ENCODE results near the gene PLAGL2.
"Not testable (repeated sequence)": the region's sequence is repeated elsewhere in the genome, so short reads cannot be mapped to it uniquely, and the experiment has no call there.

PLAGL2 gene

GRCh38 chr20:32207626-32208498 lies at the start of gene PLAGL2, which contains the start of gene POFUT1:
Gene PLAGL2, minus strand, starts transcription at chr20:32207743. Its CDS starts 5,565 bp downstream, at chr20:32202178.
Gene POFUT1, plus strand, starts transcription at chr20:32207880. Its CDS starts 62 bp downstream, at chr20:32207942.
- DNase-seq (ENCODE audit: low read depth in 2 of 2) = peak; percentile 74 to 79

DNA sequence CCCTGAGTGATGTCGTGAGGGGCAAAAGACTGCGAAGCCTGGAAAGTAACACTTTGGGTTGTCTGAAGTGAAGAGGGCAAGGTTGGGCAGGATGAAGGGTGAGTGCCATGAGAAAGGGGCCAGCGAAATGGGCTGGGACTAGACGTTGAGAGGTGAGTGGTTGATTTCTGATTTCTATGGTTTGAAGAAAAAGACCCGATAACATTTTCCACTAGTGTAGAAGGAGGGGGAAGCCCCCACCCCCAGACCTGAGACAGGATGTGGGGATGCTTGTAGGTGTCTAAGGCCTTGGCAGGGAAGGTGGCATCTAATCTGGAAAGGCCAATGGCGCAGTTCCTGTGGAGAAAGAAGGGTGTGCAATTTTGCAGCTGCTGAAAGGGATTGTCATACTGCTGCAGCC lies 44.6 kb upstream of the PLAGL2 start:
- DNase-seq (ENCODE audit: low read depth in 2 of 2) = no peak

DNA sequence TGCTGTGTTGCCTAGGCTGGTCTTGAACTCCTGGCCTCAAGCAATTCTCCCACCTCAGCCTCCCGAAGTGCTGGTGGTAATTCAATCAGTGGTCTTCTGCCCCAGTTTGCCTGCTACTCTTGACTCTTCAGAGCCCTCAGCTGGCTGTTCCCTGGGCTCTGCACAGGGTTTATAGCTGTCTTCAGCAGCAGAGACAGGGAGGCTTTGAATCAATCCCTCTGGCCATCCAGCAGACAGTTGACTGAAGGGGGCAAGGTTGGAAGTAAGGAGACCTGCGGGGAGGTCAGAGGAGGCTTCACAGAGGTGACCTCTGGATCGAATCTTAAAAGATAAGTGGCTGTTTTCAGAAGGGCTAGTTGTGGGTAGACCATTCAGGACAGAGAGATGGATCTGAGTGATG lies 43.9 kb upstream of the PLAGL2 start:
- no peak for DNase-seq (ENCODE audit: low read depth in 2 of 2)

- no peak for DNase-seq (ENCODE audit: low read depth in 2 of 2)
Measured at GRCh38 chr20:32249030-32249738, 41.6 kb upstream of the PLAGL2 start.

DNA sequence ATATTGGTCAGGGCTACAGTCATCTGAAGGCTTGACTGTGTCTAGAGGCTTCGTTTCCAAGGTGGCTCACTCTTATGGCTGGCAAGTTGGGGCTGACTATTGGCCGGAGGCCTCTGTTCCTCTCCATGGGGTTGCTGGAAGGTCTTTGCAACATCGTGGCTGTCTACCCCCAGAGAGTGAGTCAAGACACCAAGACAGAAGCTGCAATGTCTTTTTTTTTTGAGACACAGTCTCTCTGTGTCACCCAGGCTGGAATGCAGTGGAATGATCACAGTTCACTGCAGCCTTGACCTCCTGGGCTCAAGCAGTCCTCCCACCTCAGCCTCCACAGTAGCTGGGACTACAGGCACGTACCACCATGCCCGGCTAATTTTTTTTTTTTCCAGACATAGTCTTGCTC lies 40.5 kb upstream of the PLAGL2 start:
- DNase-seq (ENCODE audit: low read depth in 2 of 2) = no peak

DNA sequence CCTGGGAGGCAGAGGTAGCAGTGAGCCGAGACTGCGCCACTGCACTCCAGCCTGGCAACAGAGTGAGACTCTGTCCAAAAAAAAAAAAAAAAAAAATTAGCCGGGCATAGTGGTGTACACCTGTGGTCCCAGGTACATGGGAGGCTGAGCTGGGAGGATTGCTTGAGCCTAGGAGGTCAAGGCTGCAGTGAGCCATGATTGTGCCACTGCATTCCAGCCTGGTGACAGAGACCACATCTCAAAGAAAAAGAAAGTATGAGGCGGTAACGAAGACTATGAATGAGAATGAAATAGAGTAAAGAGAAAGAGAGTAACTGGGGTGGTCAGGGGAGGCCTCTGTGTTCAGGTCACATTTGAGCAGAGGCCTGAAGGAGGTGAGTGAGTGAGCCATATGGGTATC lies 38.7 kb upstream of the PLAGL2 start:
- not testable (repeated sequence) for DNase-seq (ENCODE audit: low read depth in 2 of 2)

- DNase-seq (ENCODE audit: low read depth in 2 of 2) = no peak
Measured at GRCh38 chr20:32244959-32245358, 37.4 kb upstream of the PLAGL2 start.

GRCh38 chr20:32244150-32244823 lies 36.7 kb upstream of the PLAGL2 start:
- no peak for DNase-seq (ENCODE audit: low read depth in 2 of 2)

GRCh38 chr20:32241807-32242206 lies 34.3 kb upstream of the PLAGL2 start:
- no peak for DNase-seq (ENCODE audit: low read depth in 2 of 2)

GRCh38 chr20:32240205-32240604 lies 32.7 kb upstream of the PLAGL2 start:
- DNase-seq (ENCODE audit: low read depth in 2 of 2) = no peak

DNA sequence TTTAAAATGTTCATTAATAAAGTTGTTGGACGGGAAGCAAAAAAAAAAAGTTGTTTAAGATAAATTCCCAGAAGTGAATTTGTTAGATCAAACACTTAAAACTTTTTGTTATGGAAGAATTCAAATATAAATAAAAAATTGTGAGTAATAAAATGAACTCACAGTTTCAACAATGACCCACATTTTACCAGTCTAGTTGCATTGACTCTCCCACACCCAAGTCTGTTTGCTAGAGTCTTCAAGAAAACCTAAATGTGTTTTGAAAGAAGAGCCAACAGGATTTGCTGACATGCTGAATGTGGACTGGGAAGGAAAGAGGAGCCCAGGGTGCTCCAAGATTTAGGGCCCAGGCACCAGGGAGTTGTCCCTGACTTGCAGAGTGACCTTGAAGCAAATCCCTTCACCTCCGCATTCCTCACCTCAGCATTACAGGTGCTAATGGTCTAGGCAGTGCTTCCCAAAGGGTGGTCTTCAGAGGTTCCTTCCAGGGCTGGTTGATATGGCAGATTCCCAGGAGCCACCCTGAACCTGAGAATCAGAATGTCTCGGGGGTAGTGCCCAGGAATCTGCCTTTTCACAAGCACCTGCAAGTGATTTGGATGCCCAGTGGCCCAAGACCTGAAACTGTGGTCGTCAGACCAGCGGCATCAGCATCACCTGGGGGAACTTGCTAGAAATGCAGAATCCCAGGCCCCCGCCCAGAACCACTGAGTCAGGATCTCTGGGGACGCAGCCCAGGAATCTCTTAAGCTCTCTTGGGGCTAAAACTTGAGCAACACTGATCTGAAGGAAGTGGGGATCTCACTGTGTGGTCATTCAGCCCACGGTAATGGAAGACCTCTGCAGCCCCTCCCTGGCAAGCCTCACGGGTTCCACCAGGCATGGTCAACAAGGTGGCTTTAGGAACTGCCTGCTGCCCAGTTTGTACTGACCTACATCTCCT lies 31.2 kb upstream of the PLAGL2 start:
- DNase-seq (ENCODE audit: low read depth in 2 of 2) = no peak

DNA sequence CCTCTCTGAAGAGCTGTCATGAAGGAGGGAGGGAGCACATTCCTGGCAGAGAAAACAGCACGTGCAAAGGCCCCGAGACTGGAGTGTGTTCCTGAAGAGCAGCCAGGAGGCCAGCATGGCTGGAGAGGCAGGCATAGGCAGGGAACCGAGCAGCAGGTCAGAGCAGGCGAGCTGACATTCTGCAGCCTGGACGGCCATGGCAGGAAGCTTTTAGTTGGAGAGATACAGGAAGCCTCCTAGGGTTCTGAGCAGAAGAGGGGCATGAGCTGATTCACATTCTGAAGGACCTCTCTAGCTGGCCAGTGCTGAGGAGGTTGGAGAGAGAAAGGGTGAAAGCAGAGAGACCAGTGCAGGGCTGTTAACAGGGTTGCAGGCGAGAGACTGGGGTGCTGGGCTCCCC lies 29.9 kb upstream of the PLAGL2 start:
- no peak for DNase-seq (ENCODE audit: low read depth in 2 of 2)

DNA sequence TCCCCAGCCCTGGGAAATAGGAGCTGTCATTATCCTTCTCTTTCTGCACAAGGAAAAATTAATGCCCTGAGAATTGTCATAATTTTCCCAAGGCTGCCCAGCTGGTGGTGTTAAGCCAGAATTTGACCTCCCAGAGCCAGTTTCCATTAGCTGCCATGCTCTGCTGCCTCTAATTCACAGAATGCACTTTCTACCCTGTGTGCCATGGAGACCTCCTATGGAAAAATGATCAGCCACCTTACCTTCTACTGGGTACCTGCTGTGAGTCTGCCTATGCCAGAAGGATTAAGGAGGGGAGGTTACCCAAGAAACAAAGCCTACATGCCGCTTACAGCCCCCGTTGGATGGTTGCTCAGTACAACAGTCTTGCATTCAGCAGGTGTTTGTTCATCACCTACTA lies 29.3 kb upstream of the PLAGL2 start:
- DNase-seq (ENCODE audit: low read depth in 2 of 2) = no peak

DNA sequence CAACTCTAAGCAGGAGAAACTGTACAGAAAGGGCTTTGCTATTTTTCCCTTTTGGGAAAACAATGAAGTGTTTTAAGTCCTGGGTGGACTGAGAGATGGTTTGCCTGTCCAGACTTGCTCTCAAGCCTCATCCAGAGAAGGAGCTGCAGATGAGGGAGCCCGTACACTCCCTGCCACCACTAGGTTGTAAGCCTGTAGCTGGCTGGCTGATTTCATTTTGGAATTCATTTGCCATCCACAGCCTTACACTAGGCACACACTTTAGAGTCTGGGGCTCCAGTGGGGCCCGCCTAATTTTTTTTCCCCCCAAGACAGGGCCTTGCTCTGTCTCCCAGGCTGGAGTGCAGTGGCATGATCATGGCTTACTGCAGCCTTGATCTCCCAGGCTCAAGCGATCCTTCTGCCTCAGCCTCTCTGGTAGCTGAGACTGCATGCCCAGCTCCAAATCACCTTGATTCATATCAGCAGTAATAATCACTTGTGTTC lies 28.5 kb upstream of the PLAGL2 start:
- no peak for DNase-seq (ENCODE audit: low read depth in 2 of 2)

DNA sequence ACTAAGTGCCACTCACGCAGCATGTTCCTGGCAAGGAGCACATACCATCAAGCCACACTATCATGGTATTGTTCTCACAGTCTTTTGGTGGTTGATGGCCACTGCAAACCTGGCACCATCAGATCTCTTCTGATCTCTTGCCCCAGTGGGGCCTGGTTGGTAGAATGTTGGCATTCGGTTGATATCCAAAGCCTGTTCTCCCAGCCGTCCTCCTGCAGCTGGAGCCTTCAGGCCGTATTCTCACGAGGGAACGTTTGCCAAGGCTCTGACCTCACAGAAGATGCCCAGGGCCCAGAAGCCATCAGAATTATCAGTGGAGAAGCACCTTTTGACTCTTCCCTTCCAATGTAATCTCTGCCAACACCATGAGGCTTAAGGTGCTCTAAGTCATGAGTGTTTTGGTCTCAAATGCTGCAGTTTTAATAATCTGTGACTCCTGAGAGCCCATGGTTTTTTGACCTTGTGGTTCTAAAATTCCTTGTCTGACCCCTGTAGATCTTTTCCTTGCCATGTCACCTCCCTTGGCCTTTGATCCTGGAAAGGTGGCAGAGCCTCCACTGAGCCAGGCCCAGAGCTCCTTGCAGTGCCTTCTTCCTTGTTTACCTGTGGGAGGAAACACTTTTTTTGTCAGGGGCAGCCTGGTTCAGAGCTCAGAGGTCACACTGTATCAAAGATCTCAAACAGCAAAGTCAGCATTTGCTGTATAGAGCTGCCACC lies 27.9 kb upstream of the PLAGL2 start:
- no peak for DNase-seq (ENCODE audit: low read depth in 2 of 2)

GRCh38 chr20:32234135-32234808 lies 26.7 kb upstream of the PLAGL2 start:
- no peak for DNase-seq (ENCODE audit: low read depth in 2 of 2)

- DNase-seq (ENCODE audit: low read depth in 2 of 2) = no peak
Measured at GRCh38 chr20:32233286-32233685, 25.7 kb upstream of the PLAGL2 start.

DNA sequence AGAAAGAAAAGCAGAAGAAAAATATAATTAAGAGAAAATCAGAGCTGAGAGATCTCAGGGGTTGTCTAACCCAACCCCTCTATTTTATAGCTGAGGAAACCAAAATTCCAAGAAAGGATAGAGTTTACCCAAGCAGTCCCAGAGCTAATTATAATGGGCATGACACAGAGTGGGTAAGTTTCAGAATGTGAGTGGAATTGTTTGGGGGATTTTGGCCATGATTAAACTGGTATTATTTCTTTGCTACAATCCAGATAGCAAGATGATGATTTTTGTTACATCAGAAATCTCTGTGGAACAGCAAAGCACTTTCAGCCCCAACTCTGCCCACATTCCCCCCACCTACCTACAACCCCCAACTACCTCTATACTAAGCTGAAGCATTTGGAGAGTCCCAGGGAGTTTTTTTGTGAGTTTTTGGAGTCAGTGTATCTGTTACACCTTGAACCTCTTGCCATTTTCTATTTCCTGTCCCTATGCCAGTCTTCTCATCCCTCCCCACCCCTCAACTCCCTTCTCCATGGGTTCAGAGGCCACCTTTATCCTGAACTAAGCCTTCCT lies 24.9 kb upstream of the PLAGL2 start:
- DNase-seq (ENCODE audit: low read depth in 2 of 2) = no peak

- no peak for DNase-seq (ENCODE audit: low read depth in 2 of 2)
Measured at GRCh38 chr20:32231847-32232246, 24.3 kb upstream of the PLAGL2 start.

DNA sequence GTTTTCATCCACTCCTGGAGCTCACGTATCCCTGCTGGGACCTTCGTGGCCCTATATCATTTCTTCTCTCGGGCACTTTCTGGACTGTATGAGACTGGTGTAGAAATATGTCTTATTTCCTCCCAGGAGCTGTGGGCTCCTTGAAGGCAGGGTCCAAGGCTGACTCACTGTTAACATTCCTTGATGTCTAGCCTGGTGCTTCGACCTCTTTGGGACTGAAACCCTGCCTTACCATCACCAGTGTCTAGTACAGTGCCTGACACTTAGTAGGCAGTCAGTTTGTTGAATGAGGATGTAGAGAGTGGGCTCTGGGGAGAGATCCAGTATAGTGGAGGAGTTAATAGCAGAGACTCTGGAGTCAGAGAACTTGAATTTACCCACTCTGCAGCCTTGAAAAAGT lies 23.7 kb upstream of the PLAGL2 start:
- no peak for DNase-seq (ENCODE audit: low read depth in 2 of 2)

All from stimulated activated CD8-positive, alpha-beta memory T cell treated with anti-CD3 and anti-CD28 coated beads, Interleukin-7, amount 100 ng/mL, for 1 hour (primary cell).